NCI-H446 treated with DMSO at 0.1 percent for 48 hours (cell line): Measurements from ENCODE around the gene MYO10.
"Not testable (repeated sequence)": the region's sequence is repeated elsewhere in the genome, so short reads cannot be mapped to it uniquely, and the experiment has no call there.

Experiments
- DNase-seq: peaks from one replicate; lab custom pipeline; 2025; lab: John Stamatoyannopoulos, UW

The MYO10 gene

GRCh38 chr5:16862777-16863176 lies 73.3 kb downstream of the MYO10 start:
- no peak for DNase-seq

GRCh38 chr5:16859346-16859745 lies 76.7 kb downstream of the MYO10 start:
- DNase-seq: no peak

GRCh38 chr5:16858151-16858550 lies 77.9 kb downstream of the MYO10 start:
- no peak for DNase-seq

- no peak for DNase-seq
Observed at GRCh38 chr5:16857635-16858034, 78.5 kb downstream of the MYO10 start.

- DNase-seq: no peak
Observed at GRCh38 chr5:16856531-16856930, 79.6 kb downstream of the MYO10 start.

GRCh38 chr5:16855898-16856297 lies 80.2 kb downstream of the MYO10 start:
- no peak for DNase-seq

- DNase-seq: peak; percentile 64
Observed at GRCh38 chr5:16855485-16855884, 80.6 kb downstream of the MYO10 start.

GRCh38 chr5:16854351-16854750 lies 81.7 kb downstream of the MYO10 start:
- no peak for DNase-seq

- no peak for DNase-seq
Observed at GRCh38 chr5:16853518-16853917, 82.6 kb downstream of the MYO10 start.

GRCh38 chr5:16852251-16853005 lies 83.7 kb downstream of the MYO10 start:
- DNase-seq: peak; percentile 21

- no peak for DNase-seq
Observed at GRCh38 chr5:16849775-16850174, 86.3 kb downstream of the MYO10 start.

- DNase-seq: no peak
Observed at GRCh38 chr5:16849181-16849580, 86.9 kb downstream of the MYO10 start.

- no peak for DNase-seq
Observed at GRCh38 chr5:16844952-16845351, 91.1 kb downstream of the MYO10 start.

- DNase-seq: no peak
Observed at GRCh38 chr5:16842896-16843295, 93.2 kb downstream of the MYO10 start.

GRCh38 chr5:16841416-16841815 lies 94.7 kb downstream of the MYO10 start:
- no peak for DNase-seq

GRCh38 chr5:16837305-16837704 lies 98.8 kb downstream of the MYO10 start:
- DNase-seq: no peak

- no peak for DNase-seq
Observed at GRCh38 chr5:16834029-16834428, 102.1 kb downstream of the MYO10 start.

GRCh38 chr5:16831326-16831725 lies 104.8 kb downstream of the MYO10 start:
- DNase-seq: not testable (repeated sequence)

GRCh38 chr5:16827755-16828154 lies 108.3 kb downstream of the MYO10 start:
- no peak for DNase-seq

GRCh38 chr5:16826379-16827125 lies 109.5 kb downstream of the MYO10 start:
- DNase-seq: no peak

- DNase-seq: no peak
Observed at GRCh38 chr5:16819522-16820167, 116.4 kb downstream of the MYO10 start.

- DNase-seq: no peak
Observed at GRCh38 chr5:16815432-16815831, 120.7 kb downstream of the MYO10 start.

- DNase-seq: no peak
Observed at GRCh38 chr5:16812911-16813310, 123.2 kb downstream of the MYO10 start.
